Measurements from ENCODE around the gene MACF1. TPM values are rescaled to one million over a fixed set of nuclear protein-coding genes. Genes with fewer than 3 reads are reported as not detected.

The MACF1 gene
- total and polyA plus RNA-seq, 2 donors (not counting 1 experiment from before 2014, with no cell fraction given), result 64.1 to 159 TPM

DNA sequence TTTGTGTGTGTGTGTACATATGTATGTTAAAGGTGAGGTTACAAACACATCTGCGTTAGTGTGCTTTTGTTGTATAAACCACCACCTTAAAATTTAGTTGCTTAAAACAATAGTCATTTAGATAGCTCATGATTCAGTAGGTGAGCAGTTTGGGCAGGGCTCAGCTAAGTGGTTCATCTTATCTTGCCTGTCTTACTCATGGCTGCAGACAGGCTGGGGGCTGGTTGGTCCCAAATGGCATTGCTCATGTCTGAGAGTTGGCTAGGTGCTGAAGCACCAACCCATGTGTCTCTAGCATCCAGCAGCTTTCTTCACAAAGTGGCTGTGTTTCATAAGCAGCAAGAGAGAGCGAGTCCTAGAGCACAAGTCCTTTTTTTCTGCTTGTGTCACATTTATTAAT lies 91.4 kb downstream of the MACF1 start:
- Mint-ChIP-seq H3K4me1 (no peaks in the 10 kb centered on the region), H3K27ac (peak overlapping the region; percentile 46), H3K4me3 (no peak overlapping the region), H3K9me3 (ENCODE audit: insufficient read depth) (no peaks in the 10 kb centered on the region), H3K27me3 (no peaks in the 10 kb centered on the region)
- Histone ChIP-seq H2AFZ (ENCODE audit: insufficient read depth, low read depth, low read length, poor library complexity, severe bottlenecking) (no peak overlapping the region), H3K4me1 (ENCODE audit: control insufficient read depth in 2 of 2, insufficient read depth in 2 of 2, low read length in 2 of 2) (no peaks in the 10 kb centered on the region), H3K4me3 (ENCODE audit: control extremely low read depth in 1 of 5, extremely low read depth in 1 of 5, insufficient read depth in 1 of 5, low read depth in 2 of 5, low read length in 4 of 5) (no peak overlapping the region), H3K27ac (ENCODE audit: low read length in 2 of 2) (no peak overlapping the region), H3K9me3 (ENCODE audit: control extremely low read depth in 1 of 3, control insufficient read depth in 2 of 3, insufficient read depth in 1 of 3, low read length in 2 of 3) (no peaks in the 10 kb centered on the region), H3K36me3 (replicated peaks in 1 of 2; ENCODE audit: control extremely low read depth in 1 of 2, control insufficient read depth in 1 of 2, extremely low read depth in 1 of 2, insufficient read depth in 2 of 2, low read length in 1 of 2) (peaks cover 9 to 87% of the 10 kb centered on the region in 2 experiments), H3K27me3 (replicated peaks in 1 of 4; ENCODE audit: control extremely low read depth in 1 of 4, control insufficient read depth in 3 of 4, insufficient read depth in 4 of 4, low read length in 3 of 4) (no peaks in the 10 kb centered on the region), H3K4me2 (replicated peaks; ENCODE audit: low read depth, low read length, poor library complexity, severe bottlenecking) (no peak overlapping the region), H3K9ac (ENCODE audit: low read length) (no peak overlapping the region), H4K20me1 (ENCODE audit: control insufficient read depth, insufficient read depth, low read length, poor library complexity, severe bottlenecking) (no peaks in the 10 kb centered on the region), H3K79me2 (ENCODE audit: control insufficient read depth, insufficient read depth, low read length) (peaks cover 5% of the 10 kb centered on the region)
- ChIA-PET POLR2A (no interaction called here), CTCF (interaction anchor here (0.6 to 1.1 kb wide), 3 partner anchors 103 to 1670 kb away, joined by 3 read pairs; no protein-coding TSS in a partner anchor)
- ATAC-seq (ENCODE audit: low read depth) (no peak), DNase-seq (no peak)
- TF ChIP-seq, protein P1, sequence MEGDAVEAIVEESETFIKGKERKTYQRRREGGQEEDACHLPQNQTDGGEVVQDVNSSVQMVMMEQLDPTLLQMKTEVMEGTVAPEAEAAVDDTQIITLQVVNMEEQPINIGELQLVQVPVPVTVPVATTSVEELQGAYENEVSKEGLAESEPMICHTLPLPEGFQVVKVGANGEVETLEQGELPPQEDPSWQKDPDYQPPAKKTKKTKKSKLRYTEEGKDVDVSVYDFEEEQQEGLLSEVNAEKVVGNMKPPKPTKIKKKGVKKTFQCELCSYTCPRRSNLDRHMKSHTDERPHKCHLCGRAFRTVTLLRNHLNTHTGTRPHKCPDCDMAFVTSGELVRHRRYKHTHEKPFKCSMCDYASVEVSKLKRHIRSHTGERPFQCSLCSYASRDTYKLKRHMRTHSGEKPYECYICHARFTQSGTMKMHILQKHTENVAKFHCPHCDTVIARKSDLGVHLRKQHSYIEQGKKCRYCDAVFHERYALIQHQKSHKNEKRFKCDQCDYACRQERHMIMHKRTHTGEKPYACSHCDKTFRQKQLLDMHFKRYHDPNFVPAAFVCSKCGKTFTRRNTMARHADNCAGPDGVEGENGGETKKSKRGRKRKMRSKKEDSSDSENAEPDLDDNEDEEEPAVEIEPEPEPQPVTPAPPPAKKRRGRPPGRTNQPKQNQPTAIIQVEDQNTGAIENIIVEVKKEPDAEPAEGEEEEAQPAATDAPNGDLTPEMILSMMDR (IDR thresholded peaks at IDR 0.05), result no peak
- no peak for TF ChIP-seq EZH2 (IDR thresholded peaks at IDR 0.05; ENCODE audit: borderline replicate concordance, insufficient read depth, low read depth, low read length, poor library complexity, severe bottlenecking)
- WGBS (ENCODE audit: insufficient coverage), result no CpG with 5 or more reads among the region's 2 CpGs
- intact Hi-C loops (cut with micrococcal nuclease), result no loop called here

DNA sequence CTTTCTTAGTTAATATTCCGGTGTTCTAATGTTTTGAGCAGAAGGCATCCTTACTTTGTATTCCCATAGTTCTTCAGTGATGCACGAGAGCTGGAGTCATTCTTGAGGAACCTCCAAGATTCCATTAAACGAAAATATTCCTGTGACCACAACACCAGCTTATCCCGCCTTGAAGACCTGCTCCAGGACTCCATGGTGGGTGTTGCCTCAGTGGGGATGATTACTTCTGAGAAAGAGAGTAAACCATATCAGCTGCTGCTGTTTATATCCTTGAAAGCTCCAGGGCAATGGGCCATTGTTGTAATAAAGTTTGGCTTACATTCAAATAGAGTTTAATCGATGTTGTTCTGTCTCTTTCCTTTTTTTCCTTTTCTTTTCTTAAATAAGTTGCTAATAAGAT lies 93.1 kb downstream of the MACF1 start:
- Mint-ChIP-seq H3K27ac (no peak overlapping the region), H3K4me1 (no peaks in the 10 kb centered on the region), H3K9me3 (ENCODE audit: insufficient read depth) (no peaks in the 10 kb centered on the region), H3K27me3 (no peaks in the 10 kb centered on the region), H3K4me3 (no peak overlapping the region)
- intact Hi-C loops (cut with micrococcal nuclease), result no loop called here
- Histone ChIP-seq H4K20me1 (ENCODE audit: control insufficient read depth, insufficient read depth, low read length, poor library complexity, severe bottlenecking) (no peaks in the 10 kb centered on the region), H3K27me3 (replicated peaks in 1 of 4; ENCODE audit: control extremely low read depth in 1 of 4, control insufficient read depth in 3 of 4, insufficient read depth in 4 of 4, low read length in 3 of 4) (no peaks in the 10 kb centered on the region), H3K9me3 (ENCODE audit: control extremely low read depth in 1 of 3, control insufficient read depth in 2 of 3, insufficient read depth in 1 of 3, low read length in 2 of 3) (no peaks in the 10 kb centered on the region), H3K79me2 (ENCODE audit: control insufficient read depth, insufficient read depth, low read length) (no peaks in the 10 kb centered on the region), H3K4me2 (replicated peaks; ENCODE audit: low read depth, low read length, poor library complexity, severe bottlenecking) (no peak overlapping the region), H3K36me3 (replicated peaks in 1 of 2; ENCODE audit: control extremely low read depth in 1 of 2, control insufficient read depth in 1 of 2, extremely low read depth in 1 of 2, insufficient read depth in 2 of 2, low read length in 1 of 2) (peaks cover 9 to 83% of the 10 kb centered on the region in 2 experiments), H3K4me1 (ENCODE audit: control insufficient read depth in 2 of 2, insufficient read depth in 2 of 2, low read length in 2 of 2) (no peaks in the 10 kb centered on the region), H3K4me3 (ENCODE audit: control extremely low read depth in 1 of 5, extremely low read depth in 1 of 5, insufficient read depth in 1 of 5, low read depth in 2 of 5, low read length in 4 of 5) (no peak overlapping the region), H3K27ac (ENCODE audit: low read length in 2 of 2) (no peak overlapping the region), H2AFZ (ENCODE audit: insufficient read depth, low read depth, low read length, poor library complexity, severe bottlenecking) (no peak overlapping the region), H3K9ac (ENCODE audit: low read length) (no peak overlapping the region)
- ChIA-PET POLR2A (no interaction called here), CTCF (interaction anchor here (0.9 to 1.0 kb wide), 3 partner anchors 10 to 199 kb away, joined by 3 to 4 read pairs (median 3); no protein-coding TSS in a partner anchor)
- WGBS (ENCODE audit: insufficient coverage), result no CpG with 5 or more reads among the region's 5 CpGs
- DNase-seq (no peak), ATAC-seq (ENCODE audit: low read depth) (no peak)
- no peak for TF ChIP-seq EZH2 (IDR thresholded peaks at IDR 0.05; ENCODE audit: borderline replicate concordance, insufficient read depth, low read depth, low read length, poor library complexity, severe bottlenecking)
- TF ChIP-seq, protein P1 (IDR thresholded peaks at IDR 0.05), result no peak
